K562 (cell line): Measurements from ENCODE around the gene OR1J1. TPM values are rescaled to one million over a fixed set of nuclear protein-coding genes. Genes with fewer than 3 reads are reported as not detected.

Experiments used
- AFF4 ChIP-seq: sonication (generic); formaldehyde crosslinking; IDR thresholded peaks from 2 replicates; pipeline ENCODE4 v1.8.0; 2023; ENCODE audit warnings: mild to moderate bottlenecking, missing genetic modification reagents
- BCOR ChIP-seq: fragments of 450-650 bp; IDR thresholded peaks from 2 replicates; pipeline ENCODE4 v1.6.1; 2016
- CBFA2T3 ChIP-seq: fragments of 450-650 bp; IDR thresholded peaks from 2 replicates; pipeline ENCODE4 v1.6.1; 2017
- E2F1 ChIP-seq: sonication (generic); formaldehyde crosslinking; IDR thresholded peaks from 2 replicates; pipeline ENCODE4 v1.8.1; 2023; ENCODE audit warnings: mild to moderate bottlenecking, missing genetic modification reagents, moderate library complexity
- HINFP ChIP-seq: fragments of 450-650 bp; conservative IDR thresholded peaks from 2 replicates; pipeline ENCODE4 v1.6.1; 2016; ENCODE audit warnings: missing genetic modification characterization, low read depth, mild to moderate bottlenecking, control low read depth, missing compliant biosample characterization
- HNRNPK ChIP-seq: fragments of 200-400 bp; formaldehyde crosslinking; IDR thresholded peaks from one replicate; pipeline ENCODE4 v1.6.1; 2018; ENCODE audit warnings: mild to moderate bottlenecking, low read depth, low read length; ENCODE audit not compliant: poor library complexity, severe bottlenecking
- ILF3 ChIP-seq: fragments of 450-650 bp; IDR thresholded peaks from 2 replicates; pipeline ENCODE4 v1.6.1; 2018; ENCODE audit warnings: antibody characterized with exemption, mild to moderate bottlenecking, moderate library complexity, borderline replicate concordance
- JUND ChIP-seq, 2 experiments: IDR thresholded peaks; 2 replicates in 1 of 2; 3 replicates in 1 of 2; pipeline ENCODE4 v1.6.1; 2011; ENCODE audit warnings: borderline replicate concordance in 2 of 2, low read depth in 2 of 2, low read length in 2 of 2, improper control_type of control experiment in 1 of 2, missing biosample characterization in 1 of 2, missing genetic modification characterization in 1 of 2, missing genetic modification reagents in 1 of 2
- NFIX ChIP-seq: fragments of 250-450 bp; sonication (Bioruptor Pico); IDR thresholded peaks from 2 replicates; pipeline ENCODE4 v1.4.0; 2020; ENCODE audit warnings: low read depth, mild to moderate bottlenecking, moderate library complexity
- PHF20 ChIP-seq: fragments of 450-650 bp; IDR thresholded peaks from 2 replicates; pipeline ENCODE4 v1.6.1; 2018; ENCODE audit not compliant: partially characterized antibody
- PRMT5 ChIP-seq: sonication (generic); formaldehyde crosslinking; IDR thresholded peaks from 2 replicates; pipeline ENCODE4 v1.5.0; 2020; ENCODE audit warnings: missing genetic modification reagents
- RFX1 ChIP-seq: fragments of 450-650 bp; IDR thresholded peaks from 2 replicates; pipeline ENCODE4 v1.6.1; 2016; ENCODE audit warnings: mild to moderate bottlenecking, moderate library complexity
- TAL1 ChIP-seq: fragments of 450-650 bp; IDR thresholded peaks from 2 replicates; pipeline ENCODE4 v1.6.1; 2016; ENCODE audit warnings: mild to moderate bottlenecking
- TEAD1 ChIP-seq, 2 experiments: fragments of 450-650 bp in 1 of 2; sonication (generic) in 1 of 2; formaldehyde crosslinking; IDR thresholded peaks; 2 replicates each; pipeline versions ENCODE4 v1.4.0 to v1.8.0; 2020 to 2022; ENCODE audit warnings: mild to moderate bottlenecking in 2 of 2, missing genetic modification reagents in 1 of 2
- ZC3H11A ChIP-seq: IDR thresholded peaks from 2 replicates; pipeline ENCODE4 v1.6.1; 2012; ENCODE audit warnings: low read depth, low read length, improper control_type of control experiment
- ZC3H4 ChIP-seq: sonication (generic); formaldehyde crosslinking; IDR thresholded peaks from 2 replicates; pipeline ENCODE4 v1.9.0; 2021; ENCODE audit warnings: missing genetic modification reagents, borderline replicate concordance
- polyA plus RNA-seq, 8 experiments: library from polyadenylated mRNA; depleted of rRNA in 4 of 8; stranded (reverse) in 5 of 8; unstranded in 3 of 8; fragments of >200 nt; fragmentation: Nextera tagmentation in 2 of 8; fragmentation: Illumina TruSeq in 1 of 8; extraction: Ambion mirVana in 2 of 8; extraction: Trizol in 1 of 8; gene quantifications; 2 replicates each; pipeline versions ENCODE4 v1.2.1 to v1.2.3, GENCODE V29; 2011 to 2014; ENCODE audit warnings: inconsistent platforms in 1 of 8, missing spikeins in 1 of 8
- total RNA-seq, 7 experiments: library from RNA; depleted of rRNA in 6 of 7; stranded (reverse); fragments of >200 nt in 6 of 7; fragmentation: Illumina TruSeq in 2 of 7; extraction: Trizol in 2 of 7; gene quantifications; 2 replicates each; pipeline versions ENCODE4 v1.2.1 to v1.2.3, GENCODE V29; 2011 to 2021; ENCODE audit warnings: low replicate concordance in 1 of 7

The OR1J1 gene
- total and polyA plus RNA-seq, 9 of the 15 experiments (the other 6 are each of a cell fraction or from before 2014, with no cell fraction given), result not detected

- TF ChIP-seq E2F1 (CRISPR knock-in tag), result no peak
- TF ChIP-seq HNRNPK, result no peak
- no peak for TF ChIP-seq ZC3H4 (CRISPR knock-in tag)
- no peak for TF ChIP-seq NFIX
- peak; percentile 61 for TF ChIP-seq BCOR
- peak; percentile 99 for TF ChIP-seq TAL1
- TF ChIP-seq ZC3H11A, result 0 out of 2 replicates have a peak, but pooled peaks have one; percentile 29
- TF ChIP-seq PRMT5, result no peak
- peak; percentile 85; the same call in 1 of the 2 replicates for TF ChIP-seq ILF3
- TF ChIP-seq RFX1, result no peak
- no peak for TF ChIP-seq AFF4 (CRISPR knock-in tag)
- TF ChIP-seq PHF20, result no peak
- TF ChIP-seq JUND (IDR thresholded peaks at IDR 0.05; ENCODE audit: borderline replicate concordance, low read depth, low read length), result peak; percentile 23; the same call in 1 of the 2 replicates
- no peak; the same call in 2 of the 3 replicates for TF ChIP-seq JUND (tag; IDR thresholded peaks at IDR 0.05; ENCODE audit: borderline replicate concordance, low read depth, low read length)
- peak; percentile 99 for TF ChIP-seq CBFA2T3
- TF ChIP-seq TEAD1 (CRISPR knock-in tag; IDR thresholded peaks at IDR 0.05), result peak; percentile 10 to 58; a peak in 2 of 4 replicates
- no peak for TF ChIP-seq HINFP (tag)
Measured at GRCh38 chr9:122446819-122447484, 30.8 kb downstream of the OR1J1 start (continued).
